Caco-2 (cell line): ENCODE results near the gene HPCA. TPM values are rescaled to one million over a fixed set of nuclear protein-coding genes. Genes with fewer than 3 reads are reported as not detected.

Experiments
- BruUV-seq: library from RNA; stranded (reverse); fragments of 400-500 nt; replicated peaks from 2 replicates; lab custom pipeline; 2021; lab: Mats Ljungman, UMichigan
- CTCF ChIA-PET: fragments of 300-600 bp; sonication (Branson Sonifier 250); formaldehyde crosslinking; loops from one replicate; lab custom pipeline; 2022; ENCODE audit warnings: antibody characterized with exemption; lab: Charles Lee
- POLR2A ChIA-PET: fragments of 300-600 bp; sonication (Branson Sonifier 250); formaldehyde crosslinking; loops from one replicate; lab custom pipeline; 2022; ENCODE audit warnings: antibody characterized with exemption; lab: Charles Lee
- DNase-seq, 2 experiments: peaks; one replicate each; pipeline versions ENCODE4 v3.0.0 to v3.0.0-alpha.2; 2020 to 2022
- H3K27me3 ChIP-seq: replicated peaks from 2 replicates; pipeline ENCODE4 v1.6.0; 2011; ENCODE audit warnings: low read length; ENCODE audit not compliant: control insufficient read depth, insufficient read depth
- H3K36me3 ChIP-seq: 2 replicates; pipeline ENCODE4 v1.5.1; 2011; ENCODE audit warnings: low read length; ENCODE audit not compliant: control insufficient read depth, insufficient read depth
- H3K4me1 ChIP-seq: fragments of 250-450 bp; sonication (Bioruptor Pico); 2 replicates; pipeline ENCODE4 v1.5.1; 2020; ENCODE audit warnings: mild to moderate bottlenecking
- H3K4me3 ChIP-seq: 2 replicates; pipeline ENCODE4 v1.5.1; 2011; ENCODE audit warnings: low read depth, mild to moderate bottlenecking, control low read depth, low read length
- H3K9me3 ChIP-seq: fragments of 250-450 bp; sonication (Bioruptor Pico); 2 replicates; pipeline ENCODE4 v1.5.1; 2020; ENCODE audit warnings: mild to moderate bottlenecking, moderate library complexity
- H3K27ac Mint-ChIP-seq: one replicate; pipeline ENCODE4 v1.8.0; 2022; ENCODE audit warnings: mixed read lengths; ENCODE audit not compliant: unreplicated experiment
- H3K27me3 Mint-ChIP-seq: one replicate; pipeline ENCODE4 v1.8.0; 2022; ENCODE audit warnings: mixed read lengths; ENCODE audit not compliant: insufficient read depth, unreplicated experiment
- H3K36me3 Mint-ChIP-seq: one replicate; pipeline ENCODE4 v1.8.0; 2022; ENCODE audit warnings: mild to moderate bottlenecking, mixed read lengths; ENCODE audit not compliant: insufficient read depth, unreplicated experiment
- H3K4me1 Mint-ChIP-seq: one replicate; pipeline ENCODE4 v1.8.0; 2022; ENCODE audit warnings: low read depth, mixed read lengths; ENCODE audit not compliant: unreplicated experiment
- H3K4me3 Mint-ChIP-seq: one replicate; pipeline ENCODE4 v1.8.0; 2022; ENCODE audit warnings: mild to moderate bottlenecking, moderate library complexity, mixed read lengths; ENCODE audit not compliant: unreplicated experiment
- H3K9me3 Mint-ChIP-seq: one replicate; pipeline ENCODE4 v1.8.0; 2022; ENCODE audit warnings: mixed read lengths; ENCODE audit not compliant: unreplicated experiment
- intact Hi-C: fragments of 100-400 bp; cut with micrococcal nuclease; formaldehyde crosslinking; loops from one replicate; pipeline ENCODE4 v1.10.0; 2022; ENCODE audit not compliant: unreplicated experiment
- total RNA-seq: library from RNA; stranded (reverse); gene quantifications from 2 replicates; pipeline ENCODE4 v1.2.3, GENCODE V29; 2022
- TF ChIP-seq, protein P1 (sequence below), 2 experiments: fragments of 200-600 bp in 1 of 2; IDR thresholded peaks; 1 replicate in 1 of 2; 2 replicates in 1 of 2; pipeline versions ENCODE4 v1.5.1 to v1.8.0; 2011 to 2022; ENCODE audit warnings: antibody characterized with exemption in 1 of 2, control low read depth in 1 of 2, inconsistent platforms in 1 of 2, low read depth in 1 of 2, low read length in 1 of 2, mild to moderate bottlenecking in 1 of 2, moderate library complexity in 1 of 2; ENCODE audit not compliant: insufficient read depth in 1 of 2, severe bottlenecking in 1 of 2, unreplicated experiment in 1 of 2

Gene HPCA
- total RNA-seq, 1 experiment from 2014 or later, result not detected

DNA sequence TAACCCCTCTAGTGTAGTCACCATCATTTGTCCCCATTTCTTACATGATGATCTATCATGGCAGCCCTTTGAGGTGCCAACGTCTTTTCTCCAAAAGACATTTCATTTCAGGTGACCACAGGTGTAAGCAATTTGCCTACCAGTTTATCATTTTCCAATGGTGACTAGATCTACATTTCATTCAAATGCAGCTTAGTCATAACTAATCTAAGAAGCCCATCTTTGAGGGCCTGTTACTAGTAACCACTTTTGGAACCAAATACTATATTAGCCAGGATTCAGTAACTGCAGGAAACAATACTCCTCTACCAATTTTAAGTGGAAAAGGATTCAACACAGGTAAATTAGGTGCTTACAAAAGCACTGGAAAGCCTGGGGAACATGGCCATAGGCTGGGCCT, 45.5 kb downstream of the HPCA start:
- no peak for DNase-seq
- ChIA-PET CTCF (interaction anchor here (0.6 kb wide), 1 partner anchor 810 kb away, joined by 4 read pairs; no protein-coding TSS in a partner anchor), POLR2A (no interaction called here)
- H3K36me3 ChIP-seq, result no peaks in the 10 kb centered on the region
- Mint-ChIP-seq H3K4me1 (peaks cover 13% of the 10 kb centered on the region), H3K4me3 (no peak overlapping the region), H3K9me3 (no peaks in the 10 kb centered on the region), H3K27ac (no peak overlapping the region), H3K27me3 (no peaks in the 10 kb centered on the region), H3K36me3 (peaks cover 15% of the 10 kb centered on the region)
- BruUV-seq, result no TSS peak
- peaks cover 28% of the 10 kb centered on the region for H3K4me1 ChIP-seq
- intact Hi-C loops, result loop anchor here (2.0 to 10.0 kb wide), 3 partner anchors 61 to 153 kb away; partner anchors contain the start of gene AZIN2
- H3K4me3 ChIP-seq, result no peak overlapping the region
- no peaks in the 10 kb centered on the region for H3K27me3 ChIP-seq
- TF ChIP-seq, protein P1, sequence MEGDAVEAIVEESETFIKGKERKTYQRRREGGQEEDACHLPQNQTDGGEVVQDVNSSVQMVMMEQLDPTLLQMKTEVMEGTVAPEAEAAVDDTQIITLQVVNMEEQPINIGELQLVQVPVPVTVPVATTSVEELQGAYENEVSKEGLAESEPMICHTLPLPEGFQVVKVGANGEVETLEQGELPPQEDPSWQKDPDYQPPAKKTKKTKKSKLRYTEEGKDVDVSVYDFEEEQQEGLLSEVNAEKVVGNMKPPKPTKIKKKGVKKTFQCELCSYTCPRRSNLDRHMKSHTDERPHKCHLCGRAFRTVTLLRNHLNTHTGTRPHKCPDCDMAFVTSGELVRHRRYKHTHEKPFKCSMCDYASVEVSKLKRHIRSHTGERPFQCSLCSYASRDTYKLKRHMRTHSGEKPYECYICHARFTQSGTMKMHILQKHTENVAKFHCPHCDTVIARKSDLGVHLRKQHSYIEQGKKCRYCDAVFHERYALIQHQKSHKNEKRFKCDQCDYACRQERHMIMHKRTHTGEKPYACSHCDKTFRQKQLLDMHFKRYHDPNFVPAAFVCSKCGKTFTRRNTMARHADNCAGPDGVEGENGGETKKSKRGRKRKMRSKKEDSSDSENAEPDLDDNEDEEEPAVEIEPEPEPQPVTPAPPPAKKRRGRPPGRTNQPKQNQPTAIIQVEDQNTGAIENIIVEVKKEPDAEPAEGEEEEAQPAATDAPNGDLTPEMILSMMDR (IDR thresholded peaks at IDR 0.05; ENCODE audit: insufficient read depth in 1 of 2, low read depth in 1 of 2, low read length in 1 of 2, severe bottlenecking in 1 of 2, unreplicated experiment in 1 of 2), result no peak
- H3K9me3 ChIP-seq, result no peaks in the 10 kb centered on the region

DNA sequence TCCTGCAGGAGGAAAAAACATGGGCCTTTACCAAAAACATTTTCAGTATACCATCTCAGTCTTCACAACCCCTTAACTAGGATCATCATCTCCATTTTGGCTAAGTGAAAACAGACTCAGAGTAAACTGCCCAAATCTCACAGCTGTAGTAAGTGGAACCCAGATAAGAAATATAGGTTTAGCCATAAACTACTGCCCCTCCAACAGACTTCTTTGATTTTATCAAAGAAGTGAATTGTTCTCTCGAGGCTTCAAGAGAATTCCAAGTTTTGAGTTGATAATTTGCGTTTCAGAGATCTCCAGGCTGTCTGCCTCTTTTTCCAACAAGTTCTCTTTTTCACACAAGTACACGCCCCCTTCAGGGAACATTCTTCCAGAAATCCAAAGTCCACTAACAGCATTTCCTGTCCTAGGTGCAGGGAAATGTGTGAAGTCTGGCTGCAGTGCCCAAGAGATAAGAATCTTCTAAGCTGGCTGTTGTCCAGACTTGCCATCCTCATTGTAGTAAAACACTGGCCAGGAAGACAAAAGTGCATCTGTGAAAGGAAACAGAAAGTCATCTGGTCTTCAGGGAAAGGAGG, 47.5 kb downstream of the HPCA start:
- TF ChIP-seq, protein P1 (IDR thresholded peaks at IDR 0.05; ENCODE audit: insufficient read depth in 1 of 2, low read depth in 1 of 2, low read length in 1 of 2, severe bottlenecking in 1 of 2, unreplicated experiment in 1 of 2), result no peak
- H3K27me3 ChIP-seq, result no peaks in the 10 kb centered on the region
- H3K9me3 ChIP-seq, result no peaks in the 10 kb centered on the region
- BruUV-seq, result no TSS peak
- H3K4me1 ChIP-seq, result peaks cover 24% of the 10 kb centered on the region
- Mint-ChIP-seq H3K4me1 (peaks cover 24% of the 10 kb centered on the region), H3K4me3 (no peak overlapping the region), H3K9me3 (no peaks in the 10 kb centered on the region), H3K36me3 (peaks cover 27% of the 10 kb centered on the region), H3K27me3 (no peaks in the 10 kb centered on the region), H3K27ac (peak overlapping the region; percentile 58)
- DNase-seq, result peak; percentile 70 to 83
- H3K4me3 ChIP-seq, result no peak overlapping the region
- no peaks in the 10 kb centered on the region for H3K36me3 ChIP-seq
- intact Hi-C loops, result loop anchor here (1.0 to 10.0 kb wide), 5 partner anchors 15 to 151 kb away; partner anchors contain the start of gene AZIN2
- ChIA-PET POLR2A (interaction anchor here (1.0 to 1.7 kb wide), 2 partner anchors 31 to 147 kb away, joined by 3 to 7 read pairs; partner anchors contain the start of genes AZIN2 and RNF19B), CTCF (interaction anchor here (0.5 to 1.8 kb wide), 8 partner anchors 31 to 151 kb away, joined by 3 to 8 read pairs (median 4); no protein-coding TSS in a partner anchor)

DNA sequence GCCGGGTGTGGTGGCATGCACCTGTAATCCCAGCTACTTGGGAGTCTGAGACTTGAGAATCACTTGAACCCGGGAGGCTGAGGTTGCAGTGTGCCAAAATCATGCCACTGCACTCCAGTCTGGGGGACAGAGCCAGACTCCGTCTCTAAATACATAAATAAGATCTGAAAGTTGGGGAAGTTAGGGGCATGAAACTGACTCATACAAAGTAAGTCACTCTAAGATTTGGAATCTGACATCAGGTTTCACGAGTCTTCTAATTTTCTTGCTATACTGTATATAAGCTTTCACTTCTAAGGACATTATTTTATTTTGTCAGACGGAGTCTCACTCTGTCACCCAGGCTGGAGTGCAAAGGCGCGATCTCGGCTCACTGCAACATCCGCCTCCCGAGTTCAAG, 48.2 kb downstream of the HPCA start:
- Mint-ChIP-seq H3K36me3 (peaks cover 27% of the 10 kb centered on the region), H3K9me3 (no peaks in the 10 kb centered on the region), H3K27ac (no peak overlapping the region), H3K4me3 (no peak overlapping the region), H3K27me3 (no peaks in the 10 kb centered on the region), H3K4me1 (peaks cover 24% of the 10 kb centered on the region)
- H3K36me3 ChIP-seq, result no peaks in the 10 kb centered on the region
- no peaks in the 10 kb centered on the region for H3K27me3 ChIP-seq
- no peaks in the 10 kb centered on the region for H3K9me3 ChIP-seq
- no TSS peak for BruUV-seq
- ChIA-PET CTCF (interaction anchor here (0.6 to 1.8 kb wide), 4 partner anchors 32 to 84 kb away, joined by 3 to 8 read pairs (median 4); no protein-coding TSS in a partner anchor), POLR2A (interaction anchor here (1.0 to 1.7 kb wide), 2 partner anchors 30 to 146 kb away, joined by 3 to 7 read pairs; partner anchors contain the start of genes AZIN2 and RNF19B)
- no peak for DNase-seq
- TF ChIP-seq, protein P1 (IDR thresholded peaks at IDR 0.05; ENCODE audit: insufficient read depth in 1 of 2, low read depth in 1 of 2, low read length in 1 of 2, severe bottlenecking in 1 of 2, unreplicated experiment in 1 of 2), result no peak
- intact Hi-C loops, result loop anchor here (1.0 to 10.0 kb wide), 4 partner anchors 14 to 150 kb away; partner anchors contain the start of gene AZIN2
- peaks cover 24% of the 10 kb centered on the region for H3K4me1 ChIP-seq
- no peak overlapping the region for H3K4me3 ChIP-seq
